Endothelial cell of umbilical vein (primary cell): ENCODE measurements around the gene CIPC. TPM values are rescaled to one million over a fixed set of nuclear protein-coding genes. Genes with fewer than 3 reads are reported as not detected.

Source experiments
- BruUV-seq: library from RNA; stranded (reverse); fragments of 400-500 nt; replicated peaks from 2 replicates; lab custom pipeline; 2021; lab: Mats Ljungman, UMichigan
- CTCF ChIA-PET: fragments of 300-600, 350-600 bp; sonication (Branson Sonifier 250); formaldehyde crosslinking; loops from one replicate; lab custom pipeline; 2021; ENCODE audit warnings: antibody characterized with exemption, inconsistent platforms; lab: Charles Lee
- POLR2A ChIA-PET: fragments of 300-600, 350-600 bp; sonication (Branson Sonifier 250); formaldehyde crosslinking; loops from one replicate; lab custom pipeline; 2021; ENCODE audit warnings: antibody characterized with exemption, inconsistent platforms; lab: Charles Lee
- DNase-seq: peaks from one replicate; pipeline ENCODE4 v3.0.0-alpha.2; 2011; ENCODE audit warnings: low read depth, low spot score
- FAIRE-seq: peaks from 2 replicates; lab custom pipeline; 2011; peaks lifted over from hg19 to GRCh38; lab: Jason Lieb, UNC
- H2AFZ ChIP-seq: 2 replicates; pipeline ENCODE4 v1.6.0; 2012; ENCODE audit warnings: low read depth, low read length, control low read depth, inconsistent platforms
- H3K27ac ChIP-seq: 2 replicates; pipeline ENCODE4 v1.5.1; 2011; ENCODE audit warnings: low read depth, mild to moderate bottlenecking, control low read depth, low read length, moderate library complexity; ENCODE audit not compliant: insufficient read depth
- H3K27me3 ChIP-seq, 2 experiments: 2 replicates each; pipeline versions ENCODE4 v1.6.0 to v1.6.1; 2011; ENCODE audit warnings: low read length in 2 of 2, mixed read lengths in 1 of 2; ENCODE audit not compliant: control insufficient read depth in 2 of 2, insufficient read depth in 2 of 2
- H3K36me3 ChIP-seq, 2 experiments: 2 replicates in 1 of 2; 3 replicates in 1 of 2; pipeline ENCODE4 v1.5.1; 2011; ENCODE audit warnings: low read length in 2 of 2, mild to moderate bottlenecking in 1 of 2, moderate library complexity in 1 of 2; ENCODE audit not compliant: control insufficient read depth in 2 of 2, insufficient read depth in 2 of 2; ENCODE audit errors: extremely low read depth in 1 of 2
- H3K4me1 ChIP-seq: 3 replicates; pipeline ENCODE4 v1.5.1; 2011; ENCODE audit warnings: mild to moderate bottlenecking, low read length; ENCODE audit not compliant: control insufficient read depth, insufficient read depth; ENCODE audit errors: extremely low read depth
- H3K4me2 ChIP-seq: 2 replicates; pipeline ENCODE4 v1.6.1; 2011; ENCODE audit warnings: low read length, control low read depth, mixed read lengths; ENCODE audit not compliant: insufficient read depth
- H3K4me3 ChIP-seq, 3 experiments: fragments of 200-600 bp in 1 of 3; sonication (generic), shearing (Covaris generic) in 1 of 3; replicated peaks in 1 of 3; 2 replicates each; pipeline ENCODE4 v1.5.1; 2011 to 2016; ENCODE audit warnings: control low read depth in 3 of 3, low read length in 3 of 3, mild to moderate bottlenecking in 2 of 3, inconsistent platforms in 1 of 3, low read depth in 1 of 3, moderate library complexity in 1 of 3; ENCODE audit not compliant: insufficient read depth in 1 of 3
- H3K79me2 ChIP-seq: 2 replicates; pipeline ENCODE4 v1.6.0; 2012; ENCODE audit warnings: low read length, inconsistent platforms; ENCODE audit not compliant: control insufficient read depth, insufficient read depth
- H3K9ac ChIP-seq: replicated peaks from 2 replicates; pipeline ENCODE3; 2011; ENCODE audit warnings: low read length, control low read depth; ENCODE audit not compliant: insufficient read depth; ENCODE audit errors: extremely low read depth
- H3K9me1 ChIP-seq: replicated peaks from 3 replicates; pipeline ENCODE4 v1.6.0; 2011; ENCODE audit warnings: mild to moderate bottlenecking, low read length; ENCODE audit not compliant: control insufficient read depth, insufficient read depth; ENCODE audit errors: extremely low read depth
- H3K9me3 ChIP-seq: replicated peaks from 2 replicates; pipeline ENCODE4 v1.5.1; 2012; ENCODE audit warnings: low read length, inconsistent platforms; ENCODE audit not compliant: control insufficient read depth, insufficient read depth
- H4K20me1 ChIP-seq: replicated peaks from 2 replicates; pipeline ENCODE3; 2011; ENCODE audit warnings: mild to moderate bottlenecking, low read length; ENCODE audit not compliant: control insufficient read depth, insufficient read depth; ENCODE audit errors: extremely low read depth
- EZH2 ChIP-seq: IDR thresholded peaks from 2 replicates; pipeline ENCODE4 v1.6.1; 2012; ENCODE audit warnings: borderline replicate concordance, low read depth, mild to moderate bottlenecking, moderate library complexity, low read length, inconsistent platforms; ENCODE audit not compliant: severe bottlenecking
- FOS ChIP-seq: IDR thresholded peaks from 2 replicates; pipeline ENCODE4 v1.6.1; 2011; ENCODE audit warnings: mild to moderate bottlenecking, low read length, moderate library complexity, borderline replicate concordance; ENCODE audit not compliant: insufficient read depth
- GATA2 ChIP-seq: IDR thresholded peaks from 2 replicates; pipeline ENCODE4 v1.7.0; 2011; ENCODE audit warnings: low read depth, mild to moderate bottlenecking, moderate library complexity, mixed read lengths, low read length; ENCODE audit not compliant: insufficient read length, insufficient read depth
- JUN ChIP-seq: IDR thresholded peaks from 2 replicates; pipeline ENCODE4 v1.6.1; 2011; ENCODE audit warnings: borderline replicate concordance, low read depth; ENCODE audit not compliant: insufficient read length, insufficient read depth
- MYC ChIP-seq: IDR thresholded peaks from one replicate; pipeline ENCODE4 v1.6.1; 2011; ENCODE audit warnings: mild to moderate bottlenecking, low read depth, low read length
- POLR2A ChIP-seq: IDR thresholded peaks from 2 replicates; pipeline ENCODE4 v1.6.1; 2012; ENCODE audit warnings: low read depth, mild to moderate bottlenecking, control low read depth, low read length
- POLR2AphosphoS5 ChIP-seq: IDR thresholded peaks from 2 replicates; pipeline ENCODE4 v1.6.1; 2012; ENCODE audit warnings: low read depth, mild to moderate bottlenecking, control low read depth, low read length, moderate library complexity; ENCODE audit not compliant: insufficient read depth
- dilution Hi-C: fragments of 300-500 bp; cut with MboI; formaldehyde crosslinking; loops from one replicate; pipeline ENCODE4 v1.15.0; 2019; ENCODE audit warnings: low sequenced_read_pairs; ENCODE audit not compliant: extremely low pct_ligation_motif_present
- intact Hi-C: fragments of 100-400 bp; cut with micrococcal nuclease; formaldehyde crosslinking; loops from one replicate; pipeline ENCODE4 v1.10.0; 2022
- polyA plus RNA-seq, 4 experiments: library from polyadenylated mRNA; depleted of rRNA in 3 of 4; stranded (reverse) in 3 of 4; unstranded in 1 of 4; fragments of >200 nt; gene quantifications; 2 replicates each; pipeline versions ENCODE4 v1.2.1 to v1.2.3, GENCODE V29; 2011 to 2012; ENCODE audit warnings: missing spikeins in 1 of 4
- total RNA-seq: library from RNA; stranded (reverse); gene quantifications from 2 replicates; pipeline ENCODE4 v1.2.3, GENCODE V29; 2021
- TF ChIP-seq, protein P1 (sequence below), 2 donors: IDR thresholded peaks; 1 replicate in 1 of 2; 2 replicates in 1 of 2; pipeline ENCODE4 v1.5.1; 2011; ENCODE audit warnings: low read length in 2 of 2, mild to moderate bottlenecking in 2 of 2, moderate library complexity in 2 of 2, control low read depth in 1 of 2, inconsistent platforms in 1 of 2, low read depth in 1 of 2; ENCODE audit not compliant: insufficient read depth in 1 of 2; ENCODE audit errors: extremely low read depth in 1 of 2
- TF ChIP-seq, protein P2 (sequence below): IDR thresholded peaks from 2 replicates; pipeline ENCODE4 v1.6.1; 2011; ENCODE audit not compliant: insufficient read depth, insufficient read length

Gene CIPC
- total and polyA plus RNA-seq, 2 donors (not counting 3 experiments of a cell fraction or from before 2014, with no cell fraction given) = 8.8 to 17.4 TPM

DNA sequence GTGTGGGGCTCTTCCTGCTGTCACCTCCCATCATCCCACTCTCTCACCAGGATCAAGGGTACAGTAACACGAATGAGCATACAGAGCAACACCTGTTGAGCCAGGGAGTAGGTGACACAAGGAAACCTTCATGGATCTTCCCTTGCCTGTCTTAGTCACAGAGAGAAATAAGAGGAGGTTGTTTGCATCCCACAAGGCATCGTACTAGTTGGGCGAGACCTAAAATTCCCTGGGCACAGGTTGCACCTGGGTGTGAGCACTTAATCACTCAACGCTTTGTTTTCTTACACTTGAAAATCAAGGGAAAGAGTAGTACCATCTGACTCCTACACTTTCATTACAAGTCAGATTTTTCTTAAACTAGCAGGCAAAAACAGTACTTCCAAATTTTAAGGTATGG, 16.6 kb downstream of the CIPC start:
- DNase-seq (no peak), FAIRE-seq (no peak)
- Histone ChIP-seq H3K9me3 (no peaks in the 10 kb centered on the region), H3K36me3 (peaks cover 12 to 14% of the 10 kb centered on the region in 2 experiments), H4K20me1 (no peaks in the 10 kb centered on the region), H3K27ac (no peak overlapping the region), H3K4me2 (no peak overlapping the region), H3K4me1 (peaks cover 14% of the 10 kb centered on the region), H2AFZ (no peak overlapping the region), H3K9me1 (no peaks in the 10 kb centered on the region), H3K27me3 (no peaks in the 10 kb centered on the region), H3K79me2 (no peaks in the 10 kb centered on the region), H3K4me3 (no peak overlapping the region), H3K9ac (no peak overlapping the region)
- intact Hi-C loops (no loop called here), dilution Hi-C loops (no loop called here)
- POLR2A ChIA-PET = no interaction called here
- BruUV-seq = no TSS peak
- CTCF ChIA-PET = interaction anchor here (1.2 to 1.9 kb wide), 3 partner anchors 9 to 239 kb away, joined by 3 to 11 read pairs (median 4); no protein-coding TSS in a partner anchor
- TF ChIP-seq, protein P1, sequence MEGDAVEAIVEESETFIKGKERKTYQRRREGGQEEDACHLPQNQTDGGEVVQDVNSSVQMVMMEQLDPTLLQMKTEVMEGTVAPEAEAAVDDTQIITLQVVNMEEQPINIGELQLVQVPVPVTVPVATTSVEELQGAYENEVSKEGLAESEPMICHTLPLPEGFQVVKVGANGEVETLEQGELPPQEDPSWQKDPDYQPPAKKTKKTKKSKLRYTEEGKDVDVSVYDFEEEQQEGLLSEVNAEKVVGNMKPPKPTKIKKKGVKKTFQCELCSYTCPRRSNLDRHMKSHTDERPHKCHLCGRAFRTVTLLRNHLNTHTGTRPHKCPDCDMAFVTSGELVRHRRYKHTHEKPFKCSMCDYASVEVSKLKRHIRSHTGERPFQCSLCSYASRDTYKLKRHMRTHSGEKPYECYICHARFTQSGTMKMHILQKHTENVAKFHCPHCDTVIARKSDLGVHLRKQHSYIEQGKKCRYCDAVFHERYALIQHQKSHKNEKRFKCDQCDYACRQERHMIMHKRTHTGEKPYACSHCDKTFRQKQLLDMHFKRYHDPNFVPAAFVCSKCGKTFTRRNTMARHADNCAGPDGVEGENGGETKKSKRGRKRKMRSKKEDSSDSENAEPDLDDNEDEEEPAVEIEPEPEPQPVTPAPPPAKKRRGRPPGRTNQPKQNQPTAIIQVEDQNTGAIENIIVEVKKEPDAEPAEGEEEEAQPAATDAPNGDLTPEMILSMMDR (IDR thresholded peaks at IDR 0.05; ENCODE audit: extremely low read depth in 1 of 2, insufficient read depth in 1 of 2, low read depth in 1 of 2, low read length in 2 of 2) = no peak
- TF ChIP-seq GATA2 (no peak), POLR2A (no peak), MYC (no peak), JUN (no peak), EZH2 (no peak), FOS (no peak), POLR2AphosphoS5 (no peak)
- TF ChIP-seq, protein P2, sequence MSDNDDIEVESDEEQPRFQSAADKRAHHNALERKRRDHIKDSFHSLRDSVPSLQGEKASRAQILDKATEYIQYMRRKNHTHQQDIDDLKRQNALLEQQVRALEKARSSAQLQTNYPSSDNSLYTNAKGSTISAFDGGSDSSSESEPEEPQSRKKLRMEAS = no peak
